HepG2 (cell line): ENCODE data around the gene IMPACT. TPM values are rescaled to one million over a fixed set of nuclear protein-coding genes. Genes with fewer than 3 reads are reported as not detected.

Experiments used
- ATAC-seq: fragments of 200-7000 bp; cut with Tn5 transposase; 3 replicates; pipeline ENCODE4 v1.9.1; 2020; ENCODE audit warnings: mild to moderate bottlenecking, moderate library complexity
- BruUV-seq: library from RNA; stranded (reverse); fragments of 400-500 nt; replicated peaks from 2 replicates; lab custom pipeline; 2021; lab: Mats Ljungman, UMichigan
- CTCF ChIA-PET: fragments of 300-600 bp; formaldehyde crosslinking; extraction: SDS; loops from one replicate; lab custom pipeline; 2021; ENCODE audit warnings: low total read pairs, inconsistent platforms, low intra/inter-chr PET ratio; lab: Yijun Ruan, JAX
- POLR2A ChIA-PET: fragments of 350-600 bp; sonication (Branson Sonifier 250); formaldehyde crosslinking; loops from one replicate; lab custom pipeline; 2020; ENCODE audit warnings: antibody characterized with exemption, inconsistent platforms; lab: Yijun Ruan, JAX
- DNase-seq: peaks from one replicate; pipeline ENCODE4 v3.0.0-alpha.2; 2015; ENCODE audit warnings: low spot score
- FAIRE-seq: peaks from 3 replicates; lab custom pipeline; 2011; peaks lifted over from hg19 to GRCh38; lab: Jason Lieb, UNC
- H2AFZ ChIP-seq: one replicate; pipeline ENCODE4 v1.6.1; 2011; ENCODE audit warnings: low read length, inconsistent platforms
- H3K27ac ChIP-seq: fragments of 300-600 bp; 3 replicates; pipeline ENCODE4 v1.8.0; 2011; ENCODE audit warnings: mixed run types, mild to moderate bottlenecking, mixed read lengths, low read length, inconsistent platforms; ENCODE audit not compliant: insufficient read depth; ENCODE audit errors: extremely low read length
- H3K27me3 ChIP-seq, 2 experiments: fragments of 200-600 bp in 1 of 2; 2 replicates in 1 of 2; 3 replicates in 1 of 2; pipeline versions ENCODE4 v1.6.0 to v1.8.0; 2011; ENCODE audit warnings: low read length in 2 of 2, mild to moderate bottlenecking in 2 of 2, moderate library complexity in 2 of 2, inconsistent platforms in 1 of 2; ENCODE audit not compliant: insufficient read depth in 2 of 2, control insufficient read depth in 1 of 2
- H3K36me3 ChIP-seq, 2 experiments: fragments of 200-600 bp in 1 of 2; replicated peaks in 1 of 2; 2 replicates in 1 of 2; 3 replicates in 1 of 2; pipeline versions ENCODE4 v1.5.1 to v1.8.0; 2011; ENCODE audit warnings: low read length in 2 of 2, inconsistent platforms in 1 of 2; ENCODE audit not compliant: insufficient read depth in 2 of 2, control insufficient read depth in 1 of 2
- H3K4me1 ChIP-seq: 2 replicates; pipeline ENCODE4 v1.5.1; 2012; ENCODE audit warnings: low read length, inconsistent platforms; ENCODE audit not compliant: insufficient read depth
- H3K4me2 ChIP-seq: 2 replicates; pipeline ENCODE4 v1.6.0; 2011; ENCODE audit warnings: low read depth, low read length, inconsistent platforms
- H3K4me3 ChIP-seq, 3 experiments: fragments of 200-600 bp in 1 of 3; sonication (generic), shearing (Covaris generic) in 1 of 3; replicated peaks in 1 of 3; 2 replicates each; pipeline ENCODE4 v1.5.1; 2011 to 2016; ENCODE audit warnings: low read length in 3 of 3, inconsistent platforms in 2 of 3, low read depth in 2 of 3, mild to moderate bottlenecking in 2 of 3, control low read depth in 1 of 3, mixed read lengths in 1 of 3; ENCODE audit not compliant: insufficient read depth in 1 of 3
- H3K79me2 ChIP-seq: one replicate; pipeline ENCODE4 v1.6.1; 2011; ENCODE audit warnings: low read length, inconsistent platforms; ENCODE audit not compliant: insufficient read depth
- H3K9ac ChIP-seq: 2 replicates; pipeline ENCODE4 v1.6.0; 2011; ENCODE audit warnings: mild to moderate bottlenecking, low read depth, low read length, inconsistent platforms; ENCODE audit not compliant: insufficient read depth
- H3K9me3 ChIP-seq: 2 replicates; pipeline ENCODE4 v1.5.1; 2012; ENCODE audit warnings: mild to moderate bottlenecking, low read length
- H4K20me1 ChIP-seq: 2 replicates; pipeline ENCODE4 v1.6.0; 2011; ENCODE audit warnings: inconsistent platforms, mild to moderate bottlenecking, low read length, moderate library complexity; ENCODE audit not compliant: insufficient read depth
- AGO2 ChIP-seq: fragments of 200-400 bp; formaldehyde crosslinking; optimal IDR thresholded peaks from 2 replicates; pipeline ENCODE3; 2017; ENCODE audit warnings: mild to moderate bottlenecking, low read depth, low read length, moderate library complexity
- ARID4A ChIP-seq: sonication (generic); formaldehyde crosslinking; IDR thresholded peaks from 2 replicates; pipeline ENCODE4 v1.5.0; 2020; ENCODE audit warnings: mild to moderate bottlenecking, missing genetic modification reagents, borderline replicate concordance
- CTCF ChIP-seq: sonication (generic); formaldehyde crosslinking; IDR thresholded peaks from 2 replicates; pipeline ENCODE4 v1.5.0; 2020; ENCODE audit warnings: mild to moderate bottlenecking, missing genetic modification reagents, moderate library complexity
- DMAP1 ChIP-seq: IDR thresholded peaks from 2 replicates; pipeline ENCODE4 v1.6.1; 2016
- FOXP1 ChIP-seq, 2 experiments: fragments of 450-650 bp in 1 of 2; IDR thresholded peaks; 2 replicates each; pipeline ENCODE4 v1.6.1; 2017 to 2018; ENCODE audit warnings: antibody characterized with exemption in 1 of 2
- MTA3 ChIP-seq: sonication (generic); formaldehyde crosslinking; IDR thresholded peaks from 2 replicates; pipeline ENCODE4 v1.4.0; 2020; ENCODE audit warnings: missing genetic modification reagents
- SMAD3 ChIP-seq: sonication (generic); formaldehyde crosslinking; IDR thresholded peaks from 2 replicates; pipeline ENCODE4 v1.4.0; 2020; ENCODE audit warnings: missing genetic modification reagents
- SMC3 ChIP-seq: IDR thresholded peaks from 2 replicates; pipeline ENCODE4 v1.6.1; 2011; ENCODE audit warnings: low read length, improper control_type of control experiment
- STAG1 ChIP-seq: sonication (generic); formaldehyde crosslinking; IDR thresholded peaks from 2 replicates; pipeline ENCODE4 v1.4.0; 2020; ENCODE audit warnings: missing genetic modification reagents
- ZNF354B ChIP-seq: sonication (generic); formaldehyde crosslinking; IDR thresholded peaks from 2 replicates; pipeline ENCODE4 v1.8.0; 2022; ENCODE audit warnings: mild to moderate bottlenecking, missing genetic modification reagents
- ZNF44 ChIP-seq: sonication (generic); formaldehyde crosslinking; IDR thresholded peaks from 2 replicates; pipeline ENCODE4 v1.5.1; 2020; ENCODE audit warnings: mild to moderate bottlenecking, missing genetic modification reagents
- WGBS: methylation state at CpG from one replicate; pipeline ENCODE4 v1.1.6; 2017; ENCODE audit warnings: low lambda C conversion rate; 5-methylcytosine and 5-hydroxymethylcytosine counted together
- in situ Hi-C: cut with HindIII; loops from 2 replicates; pipeline ENCODE4 v1.10.0; 2017; ENCODE audit warnings: low pct_unique_long_range_greater_than_20kb; ENCODE audit not compliant: extremely low pct_ligation_motif_present
- intact Hi-C: fragments of 100-400 bp; cut with micrococcal nuclease; formaldehyde crosslinking; loops from one replicate; pipeline ENCODE4 v1.10.0; 2022; ENCODE audit not compliant: unreplicated experiment
- polyA plus RNA-seq, 8 experiments: library from polyadenylated mRNA; depleted of rRNA in 3 of 8; stranded (reverse) in 7 of 8; unstranded in 1 of 8; fragments of >200 nt; fragmentation: Illumina TruSeq in 4 of 8; extraction: Trizol in 4 of 8; gene quantifications; 2 replicates each; pipeline versions ENCODE4 v1.2.1 to v1.2.3, GENCODE V29; 2011 to 2016; ENCODE audit warnings: low read depth in 4 of 8, missing spikeins in 1 of 8, mixed read lengths in 1 of 8; ENCODE audit not compliant: insufficient read depth in 1 of 8
- total RNA-seq, 5 experiments: library from RNA; depleted of rRNA; stranded (reverse); fragments of >200 nt; fragmentation: Illumina TruSeq; extraction: Trizol; gene quantifications; 2 replicates each; pipeline ENCODE4 v1.2.3, GENCODE V29; 2016; ENCODE audit warnings: low read depth in 1 of 5

The IMPACT gene
- total and polyA plus RNA-seq, 2 of the 13 experiments (the other 11 are each of a cell fraction or from before 2014, with no cell fraction given) = 5.0 to 7.7 TPM

- ChIA-PET CTCF (interaction anchor here (0.7 to 1.9 kb wide), 4 partner anchors 127 to 312 kb away, joined by 4 to 17 read pairs (median 8); no protein-coding TSS in a partner anchor), POLR2A (no interaction called here)
- intact Hi-C loops (loop anchor here (2.0 kb wide), 1 partner anchor 312 kb away; no protein-coding TSS in a partner anchor), in situ Hi-C loops (loop anchor here (5.0 to 25.0 kb wide), 4 partner anchors 98 to 312 kb away; no protein-coding TSS in a partner anchor)
- Histone ChIP-seq H3K4me2 (no peak overlapping the region), H4K20me1 (no peaks in the 10 kb centered on the region), H3K9me3 (no peaks in the 10 kb centered on the region), H3K4me3 (no peak overlapping the region), H3K27me3 (peaks cover 2 to 16% of the 10 kb centered on the region in 2 experiments; a peak in 2 of 5 replicates), H2AFZ (no peak overlapping the region), H3K36me3 (no peaks in the 10 kb centered on the region), H3K4me1 (no peaks in the 10 kb centered on the region), H3K79me2 (no peaks in the 10 kb centered on the region), H3K9ac (no peak overlapping the region), H3K27ac (no peak overlapping the region)
- WGBS = 17% methylated on average over 7 of the region's 7 CpGs
- TF ChIP-seq SMC3 (peak; percentile 21; the same call in 1 of the 2 replicates), ZNF354B (CRISPR knock-in tag) (no peak), STAG1 (CRISPR knock-in tag) (peak; percentile 58), CTCF (CRISPR knock-in tag) (peak; percentile 56)
- DNase-seq (peak; percentile 13), ATAC-seq (no peak), FAIRE-seq (peak; percentile 4)
- no TSS peak for BruUV-seq
These were observed 62.5 kb downstream of the IMPACT start for GRCh38 chr18:24488824-24489493.

- no TSS peak for BruUV-seq
- no peak for ATAC-seq
- FAIRE-seq = no peak
- H4K20me1 ChIP-seq = no peaks in the 10 kb centered on the region
- in situ Hi-C loops (loop anchor here (25.0 kb wide), 2 partner anchors 97 to 247 kb away; no protein-coding TSS in a partner anchor), intact Hi-C loops (no loop called here)
- TF ChIP-seq SMAD3 (CRISPR knock-in tag) (no peak), MTA3 (CRISPR knock-in tag) (no peak), FOXP1 (IDR thresholded peaks at IDR 0.05) (no peak), FOXP1 (CRISPR knock-in tag; IDR thresholded peaks at IDR 0.05) (no peak), DMAP1 (no peak), ZNF44 (no peak), ARID4A (no peak), AGO2 (no peak)
- WGBS = 14% methylated on average over 2 of the region's 4 CpGs
- H3K79me2 ChIP-seq = no peaks in the 10 kb centered on the region
- H2AFZ ChIP-seq = no peak overlapping the region
- POLR2A ChIA-PET = no interaction called here
- no peak overlapping the region for H3K9ac ChIP-seq
- H3K27me3 ChIP-seq = peaks cover 2 to 13% of the 10 kb centered on the region in 2 experiments; a peak in 2 of 5 replicates
- H3K4me3 ChIP-seq = no peak overlapping the region
- no peaks in the 10 kb centered on the region for H3K9me3 ChIP-seq
- DNase-seq = no peak
- H3K27ac ChIP-seq = no peak overlapping the region
- CTCF ChIA-PET = no interaction called here
- no peaks in the 10 kb centered on the region for H3K4me1 ChIP-seq
- H3K36me3 ChIP-seq = no peaks in the 10 kb centered on the region
- no peak overlapping the region for H3K4me2 ChIP-seq
These were observed 64.1 kb downstream of the IMPACT start for GRCh38 chr18:24490539-24490938.
